GM12892 (cell line): ENCODE measurements around the gene EIF3J.

Experiments
- POLR2A ChIP-seq: IDR thresholded peaks from 2 replicates; pipeline ENCODE4 v1.6.1; 2011; ENCODE audit warnings: low read depth, low read length, control low read depth
- POLR2AphosphoS5 ChIP-seq: IDR thresholded peaks from 2 replicates; pipeline ENCODE4 v1.6.1; 2011; ENCODE audit warnings: low read depth, low read length, control low read depth
- TAF1 ChIP-seq: IDR thresholded peaks from 2 replicates; pipeline ENCODE4 v1.6.1; 2011; ENCODE audit warnings: low read depth, mild to moderate bottlenecking, control low read depth, low read length, borderline replicate concordance

GRCh38 chr15:44574734-44575133 is 37.8 kb downstream of the EIF3J start:
- TF ChIP-seq POLR2A: no peak
- no peak for TF ChIP-seq POLR2AphosphoS5
- no peak for TF ChIP-seq TAF1
